Astrocyte of the cerebellum (primary cell): Measurements from ENCODE around the gene APIP.

Experiments used
- DNase-seq: peaks from one replicate; pipeline ENCODE4 v3.0.0-alpha.2; 2011; ENCODE audit warnings: low read depth
- H3K4me3 ChIP-seq: 2 replicates; pipeline ENCODE4 v1.5.1; 2011; ENCODE audit warnings: mild to moderate bottlenecking, low read depth, low read length, moderate library complexity
- in situ Hi-C: cut with HindIII; loops from 2 replicates; pipeline ENCODE4 v1.10.0; 2017; ENCODE audit warnings: low sequenced_read_pairs
- TF ChIP-seq, protein P1 (sequence below): IDR thresholded peaks from 2 replicates; pipeline ENCODE4 v1.5.1; 2012; ENCODE audit warnings: low read length, low read depth, moderate library complexity, mild to moderate bottlenecking; ENCODE audit errors: missing control alignments

Gene APIP

DNA sequence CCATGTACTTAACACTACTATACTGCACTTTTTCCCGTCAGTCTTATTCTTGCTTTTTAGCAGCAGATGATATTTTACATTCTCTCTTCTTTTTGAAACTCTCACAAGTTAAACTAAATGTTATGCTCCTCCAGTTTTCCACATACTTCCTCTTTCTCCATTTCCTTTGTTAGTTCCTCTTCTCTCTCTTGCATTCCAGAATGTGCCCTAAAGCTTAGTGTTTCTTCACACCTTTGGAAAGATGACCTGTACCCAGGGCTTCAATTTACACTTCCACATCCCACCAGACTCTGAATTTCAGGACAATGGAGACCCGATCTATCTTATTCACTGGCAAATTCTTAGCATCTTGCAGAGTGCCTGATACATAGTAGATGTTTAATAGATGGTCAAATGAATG lies 51.8 kb downstream of the APIP start:
- in situ Hi-C loops, result no loop called here
- DNase-seq, result no peak
- TF ChIP-seq, protein P1, sequence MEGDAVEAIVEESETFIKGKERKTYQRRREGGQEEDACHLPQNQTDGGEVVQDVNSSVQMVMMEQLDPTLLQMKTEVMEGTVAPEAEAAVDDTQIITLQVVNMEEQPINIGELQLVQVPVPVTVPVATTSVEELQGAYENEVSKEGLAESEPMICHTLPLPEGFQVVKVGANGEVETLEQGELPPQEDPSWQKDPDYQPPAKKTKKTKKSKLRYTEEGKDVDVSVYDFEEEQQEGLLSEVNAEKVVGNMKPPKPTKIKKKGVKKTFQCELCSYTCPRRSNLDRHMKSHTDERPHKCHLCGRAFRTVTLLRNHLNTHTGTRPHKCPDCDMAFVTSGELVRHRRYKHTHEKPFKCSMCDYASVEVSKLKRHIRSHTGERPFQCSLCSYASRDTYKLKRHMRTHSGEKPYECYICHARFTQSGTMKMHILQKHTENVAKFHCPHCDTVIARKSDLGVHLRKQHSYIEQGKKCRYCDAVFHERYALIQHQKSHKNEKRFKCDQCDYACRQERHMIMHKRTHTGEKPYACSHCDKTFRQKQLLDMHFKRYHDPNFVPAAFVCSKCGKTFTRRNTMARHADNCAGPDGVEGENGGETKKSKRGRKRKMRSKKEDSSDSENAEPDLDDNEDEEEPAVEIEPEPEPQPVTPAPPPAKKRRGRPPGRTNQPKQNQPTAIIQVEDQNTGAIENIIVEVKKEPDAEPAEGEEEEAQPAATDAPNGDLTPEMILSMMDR, result no peak
- no peak overlapping the region for H3K4me3 ChIP-seq

DNA sequence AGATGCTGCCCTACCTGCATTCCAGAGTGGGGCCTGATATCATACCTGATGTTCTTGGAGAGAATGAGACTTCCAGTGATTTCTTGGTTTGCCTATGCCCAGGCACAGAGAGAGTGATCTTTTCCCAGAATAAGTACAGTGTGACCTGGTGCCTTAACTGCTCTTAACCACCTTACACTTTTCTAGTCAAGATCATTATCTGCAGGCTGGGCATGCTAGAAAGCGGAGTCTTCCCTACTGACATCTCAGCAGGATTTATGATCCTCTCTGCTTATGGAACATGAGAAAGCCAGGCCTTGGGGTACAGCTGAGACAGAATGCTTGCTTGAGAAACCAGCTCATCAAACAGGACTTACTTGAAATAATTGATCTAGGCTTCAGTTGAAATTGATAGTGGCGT lies 53.1 kb downstream of the APIP start:
- TF ChIP-seq, protein P1, result no peak
- DNase-seq, result no peak
- H3K4me3 ChIP-seq, result no peak overlapping the region
- in situ Hi-C loops, result no loop called here

DNA sequence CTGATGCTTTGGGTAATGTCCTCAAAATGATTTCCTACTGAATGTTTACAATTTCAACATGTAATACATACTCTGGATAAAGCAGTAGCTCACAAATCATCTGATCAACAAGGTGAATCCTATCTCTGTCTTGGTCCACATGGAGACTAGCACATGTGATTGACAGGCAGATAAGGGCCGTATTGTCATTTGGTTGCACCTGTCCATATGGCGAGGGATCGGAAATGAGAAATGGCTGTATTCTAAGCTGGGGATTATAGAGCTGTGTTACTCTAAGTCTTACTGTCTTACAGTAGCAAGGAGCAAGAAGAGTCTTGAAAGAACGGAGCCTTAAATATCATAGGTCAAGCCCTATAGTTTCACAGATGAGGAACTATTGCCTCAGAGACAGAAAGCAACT lies 55.7 kb downstream of the APIP start:
- TF ChIP-seq, protein P1, result no peak
- DNase-seq, result no peak
- no peak overlapping the region for H3K4me3 ChIP-seq
- in situ Hi-C loops, result no loop called here

DNA sequence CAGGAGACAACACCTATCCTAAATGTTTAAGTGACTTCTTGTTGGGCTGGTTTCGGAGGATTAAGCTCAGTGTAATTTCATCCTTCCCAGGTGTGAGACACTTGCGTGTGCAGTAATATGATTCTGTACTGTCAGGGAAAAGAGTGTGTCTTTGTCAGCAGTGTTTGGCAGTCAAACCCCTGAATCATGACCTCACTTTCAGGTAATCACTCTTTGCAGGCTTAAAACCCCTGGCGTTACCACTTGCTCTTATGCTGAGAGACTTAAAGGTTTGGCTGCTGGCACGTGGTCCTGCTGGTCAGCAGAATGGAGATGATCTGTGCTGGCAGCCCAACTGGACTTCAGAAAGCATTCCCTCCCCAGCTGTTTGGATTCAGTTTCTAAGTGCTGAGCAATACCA lies 56.1 kb downstream of the APIP start:
- DNase-seq, result no peak
- TF ChIP-seq, protein P1, result no peak
- H3K4me3 ChIP-seq, result no peak overlapping the region
- in situ Hi-C loops, result no loop called here

DNA sequence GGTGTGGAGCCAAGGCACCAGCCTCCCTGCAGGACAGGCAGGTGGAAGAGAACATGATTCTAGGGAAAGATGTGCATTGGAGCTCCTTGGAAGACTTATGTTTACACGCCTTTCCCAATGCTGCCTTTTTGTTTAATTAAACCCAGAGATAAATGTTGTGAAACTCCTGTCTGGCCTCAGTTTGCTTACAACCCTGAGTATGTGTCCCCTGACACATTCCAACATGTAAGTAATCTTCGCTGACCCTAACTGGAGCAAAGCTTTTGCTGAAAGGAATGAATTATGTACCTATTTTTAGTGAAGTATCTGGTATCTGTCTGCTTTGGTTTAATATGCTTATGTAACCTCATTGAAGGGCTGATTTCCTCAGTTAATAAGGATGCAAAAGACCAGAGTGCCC lies 56.7 kb downstream of the APIP start:
- TF ChIP-seq, protein P1, result no peak
- H3K4me3 ChIP-seq, result no peak overlapping the region
- no peak for DNase-seq
- in situ Hi-C loops, result no loop called here

DNA sequence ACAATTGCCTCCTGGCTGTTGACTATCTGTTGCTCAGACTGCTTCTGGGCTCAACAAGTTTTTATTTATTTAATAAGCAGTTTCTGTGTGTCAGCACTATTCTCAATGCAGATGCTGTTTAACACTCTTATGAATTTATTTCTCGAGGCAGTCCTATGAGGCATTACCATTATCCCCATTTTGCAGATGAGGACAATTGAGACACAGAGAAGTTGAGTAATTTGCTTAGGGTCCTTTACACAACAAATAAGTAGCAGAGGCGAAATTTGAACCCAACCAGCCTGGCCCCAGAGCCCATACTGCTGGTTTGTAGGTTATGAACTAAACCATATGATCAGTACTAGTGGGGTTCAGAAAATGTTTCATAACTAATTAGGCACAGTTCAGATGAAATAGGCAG lies 58.7 kb downstream of the APIP start:
- DNase-seq, result no peak
- H3K4me3 ChIP-seq, result no peak overlapping the region
- TF ChIP-seq, protein P1, result no peak
- in situ Hi-C loops, result no loop called here

DNA sequence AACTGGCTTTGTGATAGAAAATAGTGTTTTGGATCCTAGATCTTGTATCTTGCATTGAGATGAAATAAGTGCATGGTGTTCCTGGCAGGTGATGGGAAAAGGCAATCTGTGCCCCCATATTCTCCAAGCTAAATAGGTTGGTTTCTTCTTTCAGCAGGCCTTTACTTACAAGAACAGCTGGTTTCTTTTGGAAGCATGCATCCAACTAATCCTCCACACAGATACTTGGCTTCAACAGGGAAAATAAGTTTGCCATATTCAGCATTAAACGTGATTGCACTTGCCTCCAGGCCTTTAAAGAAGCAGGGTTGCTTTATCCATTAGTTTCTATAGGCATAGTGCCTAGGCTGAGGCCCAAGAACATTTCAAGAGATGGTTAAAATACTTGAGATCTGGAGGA lies 59.9 kb downstream of the APIP start:
- DNase-seq, result no peak
- TF ChIP-seq, protein P1, result no peak
- in situ Hi-C loops, result no loop called here
- no peak overlapping the region for H3K4me3 ChIP-seq
